A673 (cell line): ENCODE results near the gene GABRP.

Experiments
- CTCF ChIP-seq: fragments of 300-800, 200-600 bp; sonication (generic); conservative IDR thresholded peaks from 2 replicates; pipeline ENCODE4 v1.5.1; 2017; ENCODE audit warnings: low read depth, mild to moderate bottlenecking, antibody characterized with exemption, low read length, moderate library complexity, mixed read lengths
- EZH2 ChIP-seq: fragments of 200-600 bp; sonication (generic); IDR thresholded peaks from 2 replicates; pipeline ENCODE4 v1.6.1; 2017; ENCODE audit warnings: borderline replicate concordance, low read depth, mild to moderate bottlenecking, mixed read lengths, antibody characterized with exemption, low read length; ENCODE audit not compliant: poor library complexity, severe bottlenecking

- peak; percentile 30; the same call in 1 of the 2 replicates for TF ChIP-seq CTCF
- no peak for TF ChIP-seq EZH2
Observed at GRCh38 chr5:170747851-170748250, 35.7 kb upstream of the GABRP start.
